GM12801 (cell line): Measurements from ENCODE around the gene GGACT.

Experiments used
- CTCF ChIP-seq: IDR thresholded peaks from one replicate; pipeline ENCODE4 v1.5.1; 2011; ENCODE audit warnings: control low read depth; ENCODE audit not compliant: insufficient read length; ENCODE audit errors: extremely low read depth

The GGACT gene

GRCh38 chr13:100520936-100521850 lies 67.4 kb downstream of the GGACT start:
- no peak for TF ChIP-seq CTCF

- no peak for TF ChIP-seq CTCF
Observed at GRCh38 chr13:100519626-100520025, 69.0 kb downstream of the GGACT start.

GRCh38 chr13:100518394-100519062 lies 70.1 kb downstream of the GGACT start:
- TF ChIP-seq CTCF: no peak

- no peak for TF ChIP-seq CTCF
Observed at GRCh38 chr13:100517728-100518127, 70.9 kb downstream of the GGACT start.

- no peak for TF ChIP-seq CTCF
Observed at GRCh38 chr13:100517135-100517534, 71.5 kb downstream of the GGACT start.

GRCh38 chr13:100515410-100515800 lies 73.2 kb downstream of the GGACT start:
- TF ChIP-seq CTCF: no peak

GRCh38 chr13:100514788-100515409 lies 73.7 kb downstream of the GGACT start:
- TF ChIP-seq CTCF: peak; percentile 9
